BE2C (cell line): ENCODE data around the gene ABTB2.

Source experiments
- DNase-seq: peaks from one replicate; pipeline ENCODE4 v3.0.0-alpha.2; 2020
- H3K27me3 ChIP-seq: fragments of 250-450 bp; sonication (Bioruptor Pico); 2 replicates; pipeline ENCODE4 v1.5.1; 2020; ENCODE audit warnings: mild to moderate bottlenecking
- H3K36me3 ChIP-seq: fragments of 250-450 bp; sonication (Bioruptor Pico); 2 replicates; pipeline ENCODE4 v1.5.1; 2020; ENCODE audit warnings: mild to moderate bottlenecking
- H3K4me1 ChIP-seq: fragments of 250-450 bp; sonication (Bioruptor Pico); 2 replicates; pipeline ENCODE4 v1.5.1; 2020
- H3K4me3 ChIP-seq: 2 replicates; pipeline ENCODE4 v1.5.1; 2011; ENCODE audit warnings: low read depth, low read length
- H3K9me3 ChIP-seq: fragments of 250-450 bp; sonication (Bioruptor Pico); 2 replicates; pipeline ENCODE4 v1.5.1; 2020
- TF ChIP-seq, protein P1 (sequence below): IDR thresholded peaks from 2 replicates; pipeline ENCODE4 v1.5.1; 2012; ENCODE audit warnings: mild to moderate bottlenecking, low read depth, low read length

Gene ABTB2

DNA sequence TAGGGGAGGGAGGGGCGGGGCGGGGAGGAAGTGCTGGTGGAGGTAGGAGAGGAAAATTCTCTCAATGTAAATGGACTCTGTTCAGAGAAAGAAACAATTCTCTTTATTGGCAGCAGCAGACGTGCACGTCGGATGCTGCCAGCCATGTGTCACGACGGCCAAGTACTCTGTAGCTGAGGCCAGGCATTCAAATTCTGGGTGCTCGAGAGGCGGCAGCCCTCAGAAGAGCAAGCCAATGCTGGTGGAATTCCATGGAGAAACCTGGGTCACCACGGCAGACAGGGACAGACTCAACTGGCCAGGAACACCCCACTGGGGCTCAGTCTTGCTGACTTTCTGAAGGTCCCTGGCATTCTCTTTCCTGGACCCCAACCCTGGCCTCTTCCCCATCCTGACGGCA, 90.8 kb downstream of the ABTB2 start:
- DNase-seq = no peak
- Histone ChIP-seq H3K27me3 (no peaks in the 10 kb centered on the region), H3K9me3 (no peaks in the 10 kb centered on the region), H3K4me1 (no peaks in the 10 kb centered on the region; the same call in 1 of the 2 replicates), H3K4me3 (no peak overlapping the region), H3K36me3 (no peaks in the 10 kb centered on the region)
- TF ChIP-seq, protein P1, sequence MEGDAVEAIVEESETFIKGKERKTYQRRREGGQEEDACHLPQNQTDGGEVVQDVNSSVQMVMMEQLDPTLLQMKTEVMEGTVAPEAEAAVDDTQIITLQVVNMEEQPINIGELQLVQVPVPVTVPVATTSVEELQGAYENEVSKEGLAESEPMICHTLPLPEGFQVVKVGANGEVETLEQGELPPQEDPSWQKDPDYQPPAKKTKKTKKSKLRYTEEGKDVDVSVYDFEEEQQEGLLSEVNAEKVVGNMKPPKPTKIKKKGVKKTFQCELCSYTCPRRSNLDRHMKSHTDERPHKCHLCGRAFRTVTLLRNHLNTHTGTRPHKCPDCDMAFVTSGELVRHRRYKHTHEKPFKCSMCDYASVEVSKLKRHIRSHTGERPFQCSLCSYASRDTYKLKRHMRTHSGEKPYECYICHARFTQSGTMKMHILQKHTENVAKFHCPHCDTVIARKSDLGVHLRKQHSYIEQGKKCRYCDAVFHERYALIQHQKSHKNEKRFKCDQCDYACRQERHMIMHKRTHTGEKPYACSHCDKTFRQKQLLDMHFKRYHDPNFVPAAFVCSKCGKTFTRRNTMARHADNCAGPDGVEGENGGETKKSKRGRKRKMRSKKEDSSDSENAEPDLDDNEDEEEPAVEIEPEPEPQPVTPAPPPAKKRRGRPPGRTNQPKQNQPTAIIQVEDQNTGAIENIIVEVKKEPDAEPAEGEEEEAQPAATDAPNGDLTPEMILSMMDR = no peak

DNA sequence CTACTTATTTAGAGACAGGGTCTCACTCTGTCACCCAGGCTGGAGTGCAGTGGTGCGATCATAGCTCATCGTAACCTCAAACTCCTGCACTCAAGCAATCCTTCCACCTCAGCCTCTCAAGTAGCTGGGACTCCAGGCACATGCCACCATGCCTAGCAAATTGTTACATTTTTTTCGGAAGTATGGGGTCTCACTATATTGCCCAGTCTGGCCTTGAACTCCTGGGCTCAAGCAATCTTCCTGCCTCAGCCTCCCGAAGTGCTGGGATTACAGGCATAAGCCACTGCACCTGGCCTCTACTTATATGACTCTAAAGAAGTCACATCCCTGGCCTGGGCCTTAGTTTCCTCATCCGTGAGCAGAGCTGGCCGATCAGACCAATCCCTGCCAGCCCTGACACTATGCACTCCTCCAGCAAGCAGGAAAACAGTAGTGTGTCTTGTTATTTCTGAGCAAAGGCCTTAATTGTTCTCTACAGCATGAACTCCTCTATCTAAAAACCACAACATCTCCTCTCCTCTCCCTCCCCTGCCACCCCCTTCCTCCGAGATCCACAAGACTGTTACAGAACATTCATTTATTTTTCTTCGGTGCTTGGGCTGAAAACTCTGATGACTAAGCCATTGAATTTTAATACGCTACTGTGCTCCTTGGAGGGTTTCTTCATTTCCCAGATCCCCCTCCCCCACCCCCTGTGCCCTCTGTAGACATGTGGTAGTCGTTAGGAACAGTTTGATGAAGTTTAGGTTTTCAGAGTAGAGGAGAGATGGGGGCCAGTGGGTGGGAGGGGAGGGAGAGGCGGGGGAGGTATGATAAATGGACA, 91.5 kb downstream of the ABTB2 start:
- Histone ChIP-seq H3K4me1 (no peaks in the 10 kb centered on the region; the same call in 1 of the 2 replicates), H3K4me3 (no peak overlapping the region)
- DNase-seq = no peak

DNA sequence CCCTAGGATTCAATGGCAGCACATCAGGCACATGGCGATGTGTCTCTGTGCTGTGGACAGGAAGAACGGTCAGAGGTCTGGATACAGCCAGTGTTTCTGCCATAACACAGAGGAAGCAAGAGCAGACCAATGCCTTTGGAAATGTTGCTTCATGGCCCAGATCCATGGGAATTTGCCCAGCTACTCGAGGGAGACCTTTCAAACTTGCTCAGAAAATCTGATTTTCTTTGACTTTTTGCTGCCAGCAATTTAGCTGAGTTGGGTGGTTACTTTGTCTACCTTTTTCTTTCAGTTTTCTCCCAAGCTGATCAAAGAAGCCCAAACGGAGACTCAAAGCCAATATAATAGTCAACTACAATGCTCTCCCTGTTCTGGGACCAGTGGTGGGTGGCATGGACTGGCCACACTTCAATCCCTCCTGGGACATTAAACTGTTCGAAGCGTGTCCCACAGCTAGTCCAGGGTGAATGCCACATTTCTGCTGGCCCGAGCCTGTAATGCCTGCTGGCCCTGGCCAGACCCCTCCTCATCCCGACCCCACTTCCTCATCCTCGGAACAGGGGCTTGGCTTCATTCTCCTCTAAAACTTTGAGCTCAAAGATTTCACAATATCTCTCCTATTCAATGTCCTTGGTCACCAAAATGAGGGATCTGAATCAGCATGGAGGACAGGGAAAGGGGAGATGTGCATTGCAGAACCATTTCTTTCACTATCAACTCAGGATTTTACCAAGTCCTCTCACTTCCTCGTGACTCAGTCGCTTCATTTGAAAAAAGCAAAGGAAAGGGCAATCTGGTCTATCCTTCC, 93.3 kb downstream of the ABTB2 start:
- Histone ChIP-seq H3K4me3 (no peak overlapping the region), H3K4me1 (no peaks in the 10 kb centered on the region; the same call in 1 of the 2 replicates), H3K36me3 (no peaks in the 10 kb centered on the region), H3K9me3 (no peaks in the 10 kb centered on the region), H3K27me3 (no peaks in the 10 kb centered on the region)
- TF ChIP-seq, protein P1 = no peak
- no peak for DNase-seq

More for the DNA sequence above, 91.5 kb downstream of the ABTB2 start:
- H3K36me3 ChIP-seq = no peaks in the 10 kb centered on the region
- H3K9me3 ChIP-seq = no peaks in the 10 kb centered on the region
- TF ChIP-seq, protein P1 = no peak
- no peaks in the 10 kb centered on the region for H3K27me3 ChIP-seq

DNA sequence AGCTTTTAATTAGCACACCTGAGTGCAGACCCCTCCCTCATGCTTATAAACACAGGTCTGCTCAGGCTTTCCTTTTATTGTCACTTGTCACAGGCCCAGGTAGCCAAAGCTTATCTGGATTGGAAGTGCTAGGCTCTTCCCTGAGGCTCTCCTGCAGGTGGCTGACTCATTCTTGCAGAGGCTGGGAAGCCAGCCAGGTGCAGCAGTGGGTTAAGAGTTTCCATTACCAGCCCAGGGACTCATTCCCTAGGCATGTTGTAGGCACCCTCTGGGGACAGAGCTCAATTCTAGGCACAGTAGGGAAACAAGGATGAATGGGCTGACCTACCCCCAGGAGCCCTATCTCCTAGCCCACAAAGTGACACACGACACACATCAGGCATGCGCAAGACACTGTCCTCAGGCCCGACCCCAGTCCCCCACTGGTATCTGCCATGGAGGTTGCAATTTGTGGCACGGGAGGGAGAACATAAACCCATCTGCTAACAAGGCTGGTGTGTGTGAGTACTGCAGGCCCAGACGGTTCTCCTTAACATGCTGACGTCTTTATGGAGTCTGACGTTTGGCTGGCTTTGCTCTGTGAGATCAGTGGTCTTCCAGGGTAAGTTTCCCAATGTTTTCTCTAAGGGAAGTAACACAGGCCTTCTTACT, 94.2 kb downstream of the ABTB2 start:
- Histone ChIP-seq H3K27me3 (no peaks in the 10 kb centered on the region), H3K36me3 (no peaks in the 10 kb centered on the region), H3K4me1 (no peaks in the 10 kb centered on the region; the same call in 1 of the 2 replicates), H3K9me3 (no peaks in the 10 kb centered on the region), H3K4me3 (no peak overlapping the region)
- DNase-seq = peak; percentile 13
- TF ChIP-seq, protein P1 = no peak

DNA sequence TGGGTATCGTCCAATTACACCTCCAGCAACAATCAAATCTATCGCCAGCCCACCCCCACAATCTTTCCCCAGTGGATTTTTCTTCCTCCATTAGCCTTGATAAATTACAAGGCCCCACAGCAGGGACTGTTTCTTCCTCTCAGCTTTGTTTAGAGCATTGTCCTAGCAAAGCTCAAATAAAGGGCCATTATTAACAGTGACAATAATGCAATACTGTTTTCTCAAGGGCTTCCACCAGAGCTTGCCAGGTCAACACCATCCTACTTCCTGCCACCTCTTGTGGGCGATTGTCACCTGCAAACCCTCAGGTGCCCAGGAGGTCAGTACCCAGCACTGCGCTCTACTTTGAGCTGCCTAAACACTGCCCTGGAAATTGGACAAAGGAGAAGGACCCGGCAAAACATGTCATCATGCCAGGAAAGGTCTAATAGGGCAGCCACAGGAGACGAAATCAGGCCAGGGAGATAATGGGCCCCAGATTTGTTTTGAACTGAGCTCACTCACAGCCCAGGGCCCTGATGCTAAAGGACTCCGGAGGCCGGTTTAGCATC, 95.2 kb downstream of the ABTB2 start:
- no peak overlapping the region for H3K4me3 ChIP-seq
- DNase-seq = no peak
- no peaks in the 10 kb centered on the region for H3K27me3 ChIP-seq
- H3K9me3 ChIP-seq = no peaks in the 10 kb centered on the region
- TF ChIP-seq, protein P1 = no peak
- no peaks in the 10 kb centered on the region; the same call in 1 of the 2 replicates for H3K4me1 ChIP-seq
- H3K36me3 ChIP-seq = no peaks in the 10 kb centered on the region
